GM18508 (cell line): ENCODE measurements around the gene SSMEM1.
"Not testable (repeated sequence)": the region's sequence is repeated elsewhere in the genome, so short reads cannot be mapped to it uniquely, and the experiment has no call there.

Experiments used
- ATAC-seq: cut with Tn5 transposase; IDR thresholded peaks from one replicate; pipeline ENCODE4 v1.9.1; 2021; ENCODE audit warnings: moderate number of reproducible peaks; ENCODE audit not compliant: insufficient read depth, unreplicated experiment

Gene SSMEM1

DNA sequence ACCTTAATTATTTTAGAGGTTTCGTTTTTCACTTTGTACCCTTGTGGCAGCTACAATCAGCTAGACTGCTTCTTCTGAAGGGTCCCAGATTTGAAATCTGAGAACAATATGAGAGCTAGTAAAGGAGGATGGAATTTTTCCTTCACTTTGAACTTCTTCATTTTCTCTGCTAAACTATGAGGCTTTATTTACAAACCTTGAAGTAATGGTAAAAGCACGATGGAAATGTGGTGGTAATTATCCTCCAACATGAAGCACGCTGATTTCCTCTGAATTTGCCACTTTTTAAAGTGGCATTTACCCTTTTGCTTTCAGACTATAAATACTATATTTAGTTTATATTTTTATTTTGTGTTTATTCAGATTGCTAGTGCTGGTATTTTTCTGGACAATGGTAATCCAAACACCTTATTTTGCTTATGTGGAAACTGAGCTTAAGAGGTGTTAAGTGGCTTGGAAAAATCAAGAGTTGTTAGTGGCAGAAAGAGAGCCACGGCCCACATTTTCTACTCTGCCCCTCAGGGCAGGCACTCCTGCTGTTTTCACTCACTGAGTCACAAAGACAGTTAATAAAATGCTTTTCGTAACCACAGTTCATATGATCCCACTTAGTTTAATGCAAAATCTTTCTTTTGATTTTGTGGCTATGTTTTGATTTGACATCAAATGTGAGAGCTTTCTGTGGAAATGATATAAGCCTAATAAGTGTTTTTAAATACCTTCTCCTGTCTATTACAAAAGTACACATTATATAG is 2.7 kb downstream of the SSMEM1 start:
- ATAC-seq, result no peak

DNA sequence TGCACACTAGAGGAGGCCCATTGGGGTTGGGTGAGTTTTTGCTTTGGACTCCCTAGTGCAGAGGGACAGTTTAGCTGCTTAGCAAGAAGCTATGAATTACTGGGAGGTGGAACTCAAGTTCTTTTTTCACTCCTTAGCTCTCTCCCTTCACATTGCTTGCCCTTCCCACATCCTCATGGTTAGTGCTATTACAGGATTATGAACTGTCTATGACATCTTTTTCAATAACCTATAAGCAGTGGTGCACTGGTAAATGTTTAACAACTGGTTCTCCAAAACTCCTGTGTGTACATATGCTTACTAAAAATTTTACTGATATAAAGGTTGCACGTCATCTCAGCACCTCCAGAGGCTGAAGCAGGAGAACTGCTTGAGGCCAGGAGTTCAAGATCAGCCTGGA is 6.2 kb downstream of the SSMEM1 start:
- no peak for ATAC-seq

- ATAC-seq, result no peak
Measured at GRCh38 chr7:130216025-130216424, 8.4 kb downstream of the SSMEM1 start.

DNA sequence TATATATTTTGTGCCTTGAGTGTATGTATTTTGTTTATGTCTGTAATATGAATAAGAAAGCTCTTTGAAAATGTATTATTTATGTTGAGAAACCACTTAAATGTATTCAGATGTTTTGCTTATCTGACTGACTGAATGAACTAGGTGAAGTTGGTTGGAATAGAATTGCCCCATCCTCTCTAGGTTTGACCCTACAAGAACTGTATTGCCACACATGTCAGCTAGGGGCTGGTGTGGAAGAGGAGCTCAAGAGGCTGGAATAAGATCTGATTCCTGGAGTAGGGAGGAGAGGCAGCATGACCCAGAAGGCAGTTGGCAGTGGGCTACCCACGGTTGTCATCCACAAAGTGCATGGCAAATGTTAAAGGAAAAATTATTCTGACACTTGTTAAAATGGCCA is 9.1 kb downstream of the SSMEM1 start:
- no peak for ATAC-seq

- ATAC-seq, result no peak
Measured at GRCh38 chr7:130218806-130219620, 11.4 kb downstream of the SSMEM1 start.

DNA sequence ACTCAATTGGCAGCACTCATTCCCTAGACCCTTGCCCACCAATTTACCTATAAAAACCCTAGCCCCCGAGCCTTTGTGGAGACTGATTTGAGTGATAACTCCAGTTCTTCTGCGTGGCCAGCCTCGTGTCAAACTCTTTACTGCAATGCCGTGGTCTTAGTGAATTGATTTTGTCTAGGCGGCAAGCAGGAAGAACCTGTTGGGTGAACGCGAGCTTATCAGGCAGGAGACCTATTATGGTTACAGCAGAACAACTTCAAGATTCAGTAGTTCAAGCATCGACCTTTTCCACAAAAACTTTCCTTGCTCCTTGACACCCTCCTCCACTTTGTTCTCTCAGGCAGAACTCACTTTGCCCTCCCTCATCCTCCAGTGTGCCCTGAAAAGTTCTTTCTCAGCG is 12.2 kb downstream of the SSMEM1 start:
- ATAC-seq, result no peak

GRCh38 chr7:130221746-130222145 is 14.1 kb downstream of the SSMEM1 start:
- ATAC-seq, result no peak

- no peak for ATAC-seq
Measured at GRCh38 chr7:130223646-130224045, 16.0 kb downstream of the SSMEM1 start.

- no peak for ATAC-seq
Measured at GRCh38 chr7:130224210-130224609, 16.6 kb downstream of the SSMEM1 start.

- not testable (repeated sequence) for ATAC-seq
Measured at GRCh38 chr7:130224923-130225322, 17.3 kb downstream of the SSMEM1 start.

GRCh38 chr7:130226333-130226732 is 18.7 kb downstream of the SSMEM1 start:
- ATAC-seq, result no peak

- ATAC-seq, result no peak
Measured at GRCh38 chr7:130227883-130228575, 20.4 kb downstream of the SSMEM1 start.

DNA sequence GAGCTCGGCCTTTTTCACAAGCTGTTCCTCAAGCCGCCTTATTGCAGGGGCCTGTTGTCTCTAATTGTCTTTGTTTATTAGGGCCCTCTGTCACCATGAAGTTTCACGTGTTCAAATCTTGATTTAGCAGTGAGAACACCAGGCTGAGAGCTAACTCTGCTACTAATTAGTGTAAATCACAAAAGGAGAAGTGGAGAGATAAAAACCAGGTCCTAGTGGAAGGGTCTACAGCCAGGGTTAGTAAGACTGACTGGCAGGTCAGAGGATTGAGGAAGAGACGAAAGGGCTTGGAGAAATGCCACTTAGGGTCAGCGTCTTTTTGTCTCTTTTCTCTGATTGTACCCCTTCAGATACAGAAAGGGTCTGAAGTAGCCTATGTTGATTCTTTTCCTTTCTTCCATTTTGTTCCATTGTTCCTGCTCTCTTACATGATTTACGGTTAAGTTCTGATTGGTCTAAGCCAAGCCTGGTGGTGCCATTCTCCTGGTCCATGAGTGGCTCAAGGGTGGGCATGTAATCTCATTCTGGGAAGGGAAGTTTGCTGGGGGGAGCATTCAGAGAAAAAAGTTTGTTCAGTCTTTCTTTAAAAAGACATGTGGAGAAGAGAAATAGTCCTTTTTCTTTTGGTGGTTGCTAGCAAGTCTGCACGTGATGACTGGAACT is 21.3 kb downstream of the SSMEM1 start:
- ATAC-seq, result no peak

DNA sequence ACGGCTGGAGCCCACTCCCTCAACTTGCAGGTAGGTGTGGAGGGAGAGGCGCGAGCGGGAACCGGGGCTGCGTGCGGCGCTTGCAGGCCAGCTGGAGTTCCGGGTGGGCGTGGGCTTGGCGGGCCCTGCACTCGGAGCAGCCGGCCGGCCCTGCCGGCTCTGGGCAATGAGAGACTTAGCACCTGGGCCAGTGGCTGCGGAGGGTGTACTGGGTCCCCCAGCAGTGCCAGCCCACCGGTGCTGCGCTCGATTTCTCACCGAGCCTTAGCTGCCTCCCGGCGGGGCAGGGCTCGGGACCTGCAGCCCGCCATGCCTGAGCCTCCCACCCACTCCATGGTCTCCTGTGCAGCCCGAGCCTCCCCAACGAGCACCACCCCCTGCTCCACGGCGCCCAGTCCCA is 22.3 kb downstream of the SSMEM1 start:
- not testable (repeated sequence) for ATAC-seq

DNA sequence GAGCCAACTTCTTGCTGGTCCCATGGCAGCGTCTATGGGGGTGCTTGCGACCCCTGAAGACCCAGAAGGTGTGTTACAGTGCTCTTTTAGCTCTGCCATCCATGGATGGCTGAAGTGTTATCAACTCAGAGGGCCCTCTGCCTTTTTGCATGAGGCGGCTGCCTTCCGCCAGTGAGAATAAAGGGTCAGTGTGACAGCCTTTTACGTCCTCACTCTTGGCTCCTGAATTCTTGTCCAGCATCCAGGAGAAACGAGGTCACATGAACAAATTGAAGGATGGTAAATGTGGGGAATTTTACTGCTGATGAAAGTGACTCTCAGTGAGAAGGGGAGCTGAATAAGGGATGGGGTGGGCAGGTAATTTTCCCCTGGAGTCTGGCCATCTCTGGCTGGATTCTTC is 24.1 kb downstream of the SSMEM1 start:
- no peak for ATAC-seq

- ATAC-seq, result no peak
Measured at GRCh38 chr7:130232209-130232608, 24.5 kb downstream of the SSMEM1 start.

DNA sequence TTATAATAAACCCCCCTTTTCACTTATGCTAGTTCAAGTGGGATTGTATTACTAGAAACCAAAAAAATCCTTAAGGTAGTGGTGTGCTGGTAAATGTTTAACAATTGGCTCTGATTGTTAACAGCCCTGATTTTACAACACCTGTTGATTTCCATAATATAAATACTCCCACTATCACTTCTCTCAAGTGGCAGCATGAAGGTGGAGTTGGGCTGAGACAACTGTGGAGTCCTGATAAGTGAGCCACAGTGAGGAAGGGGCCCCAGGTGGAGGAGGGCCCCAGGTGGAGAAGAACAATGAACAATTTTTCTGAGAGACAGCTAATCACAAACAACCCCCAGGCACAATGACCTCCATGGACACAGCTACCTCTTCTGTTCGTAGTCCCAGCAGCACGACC is 26.4 kb downstream of the SSMEM1 start:
- no peak for ATAC-seq

DNA sequence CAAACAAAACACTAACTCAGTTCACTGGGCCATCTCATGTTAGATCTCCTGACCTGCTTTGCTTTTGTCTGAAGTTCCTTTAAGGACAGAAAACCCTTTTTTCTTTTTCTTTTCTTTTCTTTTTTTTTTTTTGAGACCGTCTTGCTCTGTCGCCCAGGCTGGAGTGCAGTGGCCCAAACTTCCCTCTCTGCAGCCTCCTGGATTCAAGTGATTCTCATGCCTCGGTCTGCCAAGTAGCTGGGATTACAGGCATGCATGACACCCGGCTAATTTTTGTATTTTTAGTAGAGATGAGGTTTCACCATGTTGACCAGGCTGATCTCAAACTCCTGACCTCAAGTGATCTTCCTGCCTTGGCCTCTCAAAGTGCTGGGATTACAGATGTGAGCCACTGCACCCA is 28.7 kb downstream of the SSMEM1 start:
- not testable (repeated sequence) for ATAC-seq

GRCh38 chr7:130240240-130240639 is 32.6 kb downstream of the SSMEM1 start:
- no peak for ATAC-seq

- no peak for ATAC-seq
Measured at GRCh38 chr7:130242198-130243014, 34.7 kb downstream of the SSMEM1 start.
